Neutrophil (primary cell): ENCODE results near the gene MEIOB.

Experiments used
- H3K27ac ChIP-seq: fragments of 200-600 bp; sonication (generic); 2 replicates; pipeline ENCODE4 v1.5.1; 2016; ENCODE audit warnings: mild to moderate bottlenecking, moderate library complexity
- H3K27me3 ChIP-seq: fragments of 200-600 bp; sonication (generic); 2 replicates; pipeline ENCODE4 v1.6.0; 2016; ENCODE audit warnings: mild to moderate bottlenecking
- H3K36me3 ChIP-seq: fragments of 200-600 bp; sonication (generic); 2 replicates; pipeline ENCODE4 v1.5.1; 2017
- H3K4me1 ChIP-seq, 2 experiments: fragments of 200-600 bp in 1 of 2; sonication (generic) in 1 of 2; 1 replicate in 1 of 2; 2 replicates in 1 of 2; pipeline versions ENCODE4 v1.5.1 to v1.6.1; 2013 to 2016; ENCODE audit warnings: low read depth in 1 of 2, low read length in 1 of 2, mild to moderate bottlenecking in 1 of 2, moderate library complexity in 1 of 2; ENCODE audit not compliant: control insufficient read depth in 1 of 2, insufficient read depth in 1 of 2
- H3K4me3 ChIP-seq, 2 experiments: fragments of 200-600 bp in 1 of 2; sonication (generic) in 1 of 2; 1 replicate in 1 of 2; 2 replicates in 1 of 2; pipeline ENCODE4 v1.5.1; 2013 to 2016; ENCODE audit warnings: low read depth in 1 of 2, low read length in 1 of 2, mild to moderate bottlenecking in 1 of 2, moderate library complexity in 1 of 2
- H3K9me3 ChIP-seq: fragments of 200-600 bp; sonication (generic); 2 replicates; pipeline ENCODE4 v1.5.1; 2016
- CTCF ChIP-seq: fragments of 200-600 bp; sonication (generic); IDR thresholded peaks from 2 replicates; pipeline ENCODE4 v1.5.1; 2016; ENCODE audit warnings: antibody characterized with exemption

MEIOB gene

GRCh38 chr16:1917665-1918350, 45.8 kb upstream of the MEIOB start:
- Histone ChIP-seq H3K27ac (no peak overlapping the region), H3K4me1 (no peaks in the 10 kb centered on the region), H3K27me3 (peaks cover 99% of the 10 kb centered on the region), H3K9me3 (no peaks in the 10 kb centered on the region), H3K4me3 (no peak overlapping the region), H3K36me3 (no peaks in the 10 kb centered on the region)
- TF ChIP-seq CTCF, result no peak

- Histone ChIP-seq H3K27me3 (peaks cover 92% of the 10 kb centered on the region), H3K4me1 (no peaks in the 10 kb centered on the region), H3K4me3 (no peak overlapping the region), H3K36me3 (no peaks in the 10 kb centered on the region), H3K9me3 (no peaks in the 10 kb centered on the region), H3K27ac (no peak overlapping the region)
- TF ChIP-seq CTCF, result no peak
These were observed 45.2 kb upstream of the MEIOB start for GRCh38 chr16:1917056-1917664.

GRCh38 chr16:1916640-1916990, 44.7 kb upstream of the MEIOB start:
- TF ChIP-seq CTCF, result no peak
- Histone ChIP-seq H3K9me3 (no peaks in the 10 kb centered on the region), H3K4me1 (no peaks in the 10 kb centered on the region), H3K4me3 (no peak overlapping the region), H3K27me3 (peaks cover 87% of the 10 kb centered on the region), H3K27ac (no peak overlapping the region), H3K36me3 (no peaks in the 10 kb centered on the region)

- no peaks in the 10 kb centered on the region for H3K36me3 ChIP-seq
- H3K9me3 ChIP-seq, result no peaks in the 10 kb centered on the region
- H3K4me3 ChIP-seq, result no peak overlapping the region
- no peak overlapping the region for H3K27ac ChIP-seq
- H3K4me1 ChIP-seq, result no peaks in the 10 kb centered on the region
- TF ChIP-seq CTCF, result no peak
- peaks cover 81% of the 10 kb centered on the region for H3K27me3 ChIP-seq
These were observed 44.0 kb upstream of the MEIOB start for GRCh38 chr16:1915732-1916639.

- Histone ChIP-seq H3K27ac (no peak overlapping the region), H3K9me3 (no peaks in the 10 kb centered on the region), H3K36me3 (no peaks in the 10 kb centered on the region), H3K4me1 (no peaks in the 10 kb centered on the region), H3K27me3 (peaks cover 71% of the 10 kb centered on the region), H3K4me3 (no peak overlapping the region)
- TF ChIP-seq CTCF, result no peak
These were observed 43.0 kb upstream of the MEIOB start for GRCh38 chr16:1914988-1915387.
